ENCODE measurements around the gene WDR54.

DNA sequence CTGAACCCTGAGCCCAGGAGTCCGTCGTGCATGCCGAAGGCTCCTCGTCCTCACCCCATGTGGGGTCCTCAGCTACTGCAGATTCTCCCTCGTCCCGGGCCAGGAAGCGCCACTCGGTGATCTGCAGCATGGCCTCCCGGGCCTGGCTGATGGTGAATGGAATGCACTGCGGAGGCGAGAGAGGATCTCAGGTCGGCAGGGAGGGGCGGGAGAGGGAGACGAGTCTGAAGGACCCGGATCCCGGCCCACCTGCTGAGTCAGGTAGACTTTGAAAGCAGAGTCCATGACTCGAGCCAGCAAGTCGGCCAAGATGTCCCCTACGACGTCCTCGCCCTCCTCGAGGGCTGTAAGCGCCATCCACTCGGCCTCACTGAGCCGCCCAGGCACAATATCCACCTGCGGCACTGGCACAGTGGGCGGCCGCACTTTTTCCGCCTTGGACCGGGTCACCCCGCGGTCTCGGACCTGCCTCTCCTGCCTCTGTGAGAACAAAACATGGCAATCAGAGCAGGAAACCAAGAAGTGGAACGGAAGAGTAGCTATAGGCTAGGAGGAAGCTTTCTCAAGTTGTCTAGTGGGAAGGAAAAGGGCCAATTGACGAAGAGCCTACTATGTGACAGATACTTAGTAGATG, 5.7 kb upstream of the WDR54 start:
- TF ChIP-seq EZH2 (IDR thresholded peaks at IDR 0.05; ENCODE audit: borderline replicate concordance, low read depth, low read length, severe bottlenecking): no peak
- TF ChIP-seq, protein P1, sequence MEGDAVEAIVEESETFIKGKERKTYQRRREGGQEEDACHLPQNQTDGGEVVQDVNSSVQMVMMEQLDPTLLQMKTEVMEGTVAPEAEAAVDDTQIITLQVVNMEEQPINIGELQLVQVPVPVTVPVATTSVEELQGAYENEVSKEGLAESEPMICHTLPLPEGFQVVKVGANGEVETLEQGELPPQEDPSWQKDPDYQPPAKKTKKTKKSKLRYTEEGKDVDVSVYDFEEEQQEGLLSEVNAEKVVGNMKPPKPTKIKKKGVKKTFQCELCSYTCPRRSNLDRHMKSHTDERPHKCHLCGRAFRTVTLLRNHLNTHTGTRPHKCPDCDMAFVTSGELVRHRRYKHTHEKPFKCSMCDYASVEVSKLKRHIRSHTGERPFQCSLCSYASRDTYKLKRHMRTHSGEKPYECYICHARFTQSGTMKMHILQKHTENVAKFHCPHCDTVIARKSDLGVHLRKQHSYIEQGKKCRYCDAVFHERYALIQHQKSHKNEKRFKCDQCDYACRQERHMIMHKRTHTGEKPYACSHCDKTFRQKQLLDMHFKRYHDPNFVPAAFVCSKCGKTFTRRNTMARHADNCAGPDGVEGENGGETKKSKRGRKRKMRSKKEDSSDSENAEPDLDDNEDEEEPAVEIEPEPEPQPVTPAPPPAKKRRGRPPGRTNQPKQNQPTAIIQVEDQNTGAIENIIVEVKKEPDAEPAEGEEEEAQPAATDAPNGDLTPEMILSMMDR (IDR thresholded peaks at IDR 0.05; ENCODE audit: borderline replicate concordance, extremely low read depth, low read length, poor library complexity, severe bottlenecking): no peak

All from DND-41 (cell line).